AG04449 (cell line): Measurements from ENCODE around the gene CALU.

ENCODE experiments used
- CTCF ChIA-PET: fragments of 350-600 bp; formaldehyde crosslinking; extraction: SDS; loops from one replicate; lab custom pipeline; 2021; ENCODE audit warnings: antibody characterized with exemption; lab: Yijun Ruan, JAX
- POLR2A ChIA-PET: fragments of 400-600, 350-600 bp; formaldehyde crosslinking; extraction: SDS; loops from one replicate; lab custom pipeline; 2020; ENCODE audit warnings: antibody characterized with exemption, inconsistent platforms; lab: Yijun Ruan, JAX
- DNase-seq: peaks from one replicate; pipeline ENCODE4 v3.0.0-alpha.2; 2010; ENCODE audit warnings: low read depth, low spot score
- H3K4me3 ChIP-seq: 2 replicates; pipeline ENCODE4 v1.5.1; 2011; ENCODE audit warnings: low read depth, mild to moderate bottlenecking, control low read depth, low read length
- CTCF ChIP-seq: IDR thresholded peaks from one replicate; pipeline ENCODE4 v1.5.1; 2011; ENCODE audit warnings: mild to moderate bottlenecking, moderate library complexity, low read length, control low read depth, inconsistent platforms; ENCODE audit not compliant: insufficient read depth; ENCODE audit errors: missing control alignments

Gene CALU

GRCh38 chr7:128745706-128746105, 6.5 kb downstream of the CALU start:
- ChIA-PET POLR2A (interaction anchor here (2.9 kb wide), 1 partner anchor 11 kb away, joined by 18 read pairs; no protein-coding TSS in a partner anchor), CTCF (interaction anchor here (1.1 kb wide), 1 partner anchor 10 kb away, joined by 4 read pairs; no protein-coding TSS in a partner anchor)
- H3K4me3 ChIP-seq = no peak overlapping the region
- TF ChIP-seq CTCF = no peak
- DNase-seq = no peak

DNA sequence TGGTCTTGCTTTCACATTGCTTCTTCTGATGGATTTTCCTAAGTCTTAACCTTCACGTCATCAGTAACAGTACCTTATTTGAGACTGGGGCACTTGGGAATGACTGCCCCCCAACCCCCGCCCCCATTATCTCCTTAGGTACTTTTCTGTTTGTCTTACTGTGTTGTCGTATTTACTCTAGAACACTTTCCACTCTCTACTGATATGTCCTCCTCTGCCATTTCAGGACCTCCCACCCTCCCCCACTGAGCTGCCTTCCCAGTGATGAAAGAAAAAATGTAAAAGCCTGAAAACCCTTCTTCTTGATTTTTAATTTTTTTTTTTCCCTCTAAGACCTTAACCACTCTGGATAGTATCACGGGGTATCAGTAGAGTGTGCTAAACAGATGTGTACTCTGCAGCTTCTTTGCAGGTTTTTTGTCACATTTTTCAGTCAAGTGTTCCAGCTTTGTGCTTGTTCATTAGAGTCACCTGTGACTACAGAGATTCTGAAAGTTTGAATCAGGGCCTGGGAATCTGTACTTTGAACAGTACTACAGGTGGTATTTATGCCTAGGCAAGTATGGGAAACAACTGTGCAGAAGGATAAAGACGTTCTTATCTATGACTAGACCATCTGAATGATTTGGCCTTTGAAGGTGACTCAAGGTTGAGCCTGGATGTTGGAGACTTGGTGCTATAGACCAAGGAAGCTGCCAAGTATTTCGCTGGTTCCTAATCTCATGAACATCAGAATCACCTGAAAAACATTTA, 8.3 kb downstream of the CALU start:
- no peak for DNase-seq
- CTCF ChIA-PET = interaction anchor here (1.0 kb wide), 1 partner anchor 9 kb away, joined by 3 read pairs; no protein-coding TSS in a partner anchor
- POLR2A ChIA-PET = interaction anchor here (2.9 kb wide), 1 partner anchor 9 kb away, joined by 18 read pairs; no protein-coding TSS in a partner anchor
- TF ChIP-seq CTCF = no peak
- H3K4me3 ChIP-seq = no peak overlapping the region

DNA sequence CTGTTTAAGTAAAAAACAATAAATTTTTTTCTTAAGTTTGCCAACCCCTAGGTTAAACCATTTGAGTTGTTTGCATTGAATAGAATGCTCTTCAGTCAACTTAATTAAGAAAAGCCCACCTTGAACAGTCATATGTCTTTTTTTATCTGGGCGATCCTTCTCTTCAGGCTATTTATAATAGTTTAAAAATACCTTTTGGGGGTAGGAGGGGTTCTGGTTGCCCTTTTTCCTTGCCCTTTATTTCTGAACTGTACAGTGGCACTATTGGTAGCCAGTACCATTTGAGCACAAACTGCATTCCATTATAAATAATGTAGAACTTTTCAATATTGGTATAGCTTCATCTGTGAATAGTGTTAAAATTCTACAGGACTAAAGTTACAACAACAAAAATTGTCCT, 13.1 kb downstream of the CALU start:
- CTCF ChIA-PET = no interaction called here

GRCh38 chr7:128755075-128755818, 16.1 kb downstream of the CALU start:
- H3K4me3 ChIP-seq = no peak overlapping the region
- DNase-seq = no peak
- POLR2A ChIA-PET = interaction anchor here (0.8 to 5.4 kb wide), 8 partner anchors 8 to 77 kb away, joined by 3 to 74 read pairs (median 10); partner anchors contain the start of gene CALU
- TF ChIP-seq CTCF = no peak
- CTCF ChIA-PET = interaction anchor here (1.3 to 1.7 kb wide), 2 partner anchors 9 to 28 kb away, joined by 3 to 4 read pairs; no protein-coding TSS in a partner anchor

More for the DNA sequence above, 13.1 kb downstream of the CALU start:
- no peak overlapping the region for H3K4me3 ChIP-seq
- POLR2A ChIA-PET = no interaction called here
- no peak for DNase-seq
- TF ChIP-seq CTCF = no peak

DNA sequence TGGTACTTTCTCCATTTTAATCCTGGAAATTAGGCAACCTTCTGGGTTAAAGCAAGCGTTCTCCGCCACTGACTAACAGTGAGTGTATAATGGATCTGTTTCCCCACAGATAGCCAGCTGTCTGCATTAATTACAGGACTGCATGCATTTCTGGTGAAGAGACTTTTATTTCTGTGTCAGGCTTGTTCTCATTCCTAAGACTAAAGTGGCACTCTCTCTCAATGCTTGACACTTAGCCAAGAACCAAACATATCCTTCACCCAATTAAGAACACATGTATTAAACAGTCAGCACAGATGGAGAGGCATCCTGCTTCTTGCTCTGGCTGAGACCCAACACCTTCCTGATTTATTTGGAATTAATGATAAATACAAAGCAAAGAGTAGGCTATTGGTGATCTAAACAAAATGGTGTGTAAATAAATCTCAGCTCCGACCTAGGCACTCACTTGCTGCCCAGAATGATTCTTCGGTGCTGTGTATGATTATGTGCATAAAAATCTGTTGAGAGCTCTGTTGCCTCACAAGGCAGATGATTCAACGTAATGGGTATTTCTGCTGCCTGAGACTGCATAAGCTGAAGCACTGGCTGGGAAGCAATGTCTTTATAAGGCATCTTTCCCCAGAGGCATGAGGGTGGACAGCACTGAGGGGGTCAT, 16.8 kb downstream of the CALU start:
- no peak overlapping the region for H3K4me3 ChIP-seq
- POLR2A ChIA-PET = interaction anchor here (0.8 to 5.4 kb wide), 11 partner anchors 9 to 80 kb away, joined by 3 to 74 read pairs (median 6); partner anchors contain the start of gene CALU
- TF ChIP-seq CTCF = no peak
- CTCF ChIA-PET = interaction anchor here (0.8 to 1.7 kb wide), 4 partner anchors 10 to 107 kb away, joined by 3 to 4 read pairs (median 3); partner anchors contain the start of gene ATP6V1F
- DNase-seq = peak; percentile 90
